Tibial nerve (tissue), 4 donors: ENCODE measurements around the gene PDX1.

Experiments used
- CTCF ChIP-seq, 5 experiments: fragments of 200-600 bp in 3 of 5; fragments of 450-650 bp in 2 of 5; sonication (generic) in 3 of 5; IDR thresholded peaks; one replicate each; pipeline ENCODE4 v1.5.1; 2016 to 2019; ENCODE audit warnings: antibody characterized with exemption in 5 of 5, mild to moderate bottlenecking in 3 of 5, moderate library complexity in 2 of 5
- EP300 ChIP-seq, 2 donors: sonication (generic); formaldehyde crosslinking; IDR thresholded peaks; one replicate each; pipeline ENCODE4 v1.6.1; 2017; ENCODE audit warnings: antibody characterized with exemption in 2 of 2, mild to moderate bottlenecking in 1 of 2

- TF ChIP-seq CTCF (IDR thresholded peaks at IDR 0.05) (no peak), EP300 (IDR thresholded peaks at IDR 0.05) (no peak)
These were observed 5.6 kb downstream of the PDX1 start for GRCh38 chr13:27925220-27925991.
